H1 (cell line): ENCODE data around the gene RGP1. TPM values are rescaled to one million over a fixed set of nuclear protein-coding genes. Genes with fewer than 3 reads are reported as not detected.

Experiments
- CTCF ChIA-PET: fragments of 300-600 bp; sonication (Branson Sonifier 250); formaldehyde crosslinking; loops from one replicate; lab custom pipeline; 2021; ENCODE audit not compliant: partially characterized antibody; lab: Charles Lee
- POLR2A ChIA-PET: fragments of 300-600 bp; sonication (Branson Sonifier 250); formaldehyde crosslinking; loops from one replicate; lab custom pipeline; 2021; ENCODE audit warnings: inconsistent platforms; ENCODE audit not compliant: partially characterized antibody; lab: Charles Lee
- DNase-seq, 2 experiments: peaks; one replicate each; pipeline versions ENCODE4 v3.0.0 to v3.0.0-alpha.2; 2010 to 2022; ENCODE audit warnings: low spot score in 2 of 2, low read depth in 1 of 2, mixed read lengths in 1 of 2
- FAIRE-seq: peaks from 2 replicates; lab custom pipeline; 2011; peaks lifted over from hg19 to GRCh38; lab: Jason Lieb, UNC
- H2AFZ ChIP-seq: 2 replicates; pipeline ENCODE4 v1.8.1; 2012; ENCODE audit warnings: low read length, inconsistent platforms
- H2AK5ac ChIP-seq: 2 replicates; pipeline ENCODE4 v1.6.1; 2013; ENCODE audit warnings: low read depth, low read length
- H2BK120ac ChIP-seq: replicated peaks from 2 replicates; pipeline ENCODE3; 2013; ENCODE audit warnings: low read depth, low read length, inconsistent platforms
- H2BK12ac ChIP-seq: 2 replicates; pipeline ENCODE4 v1.6.1; 2013; ENCODE audit warnings: low read depth, low read length
- H2BK15ac ChIP-seq: 2 replicates; pipeline ENCODE4 v1.6.1; 2013; ENCODE audit warnings: low read length
- H2BK20ac ChIP-seq: 2 replicates; pipeline ENCODE4 v1.6.1; 2013; ENCODE audit warnings: low read length
- H2BK5ac ChIP-seq: 2 replicates; pipeline ENCODE4 v1.6.1; 2013; ENCODE audit warnings: low read depth, low read length
- H3K14ac ChIP-seq: 2 replicates; pipeline ENCODE4 v1.6.1; 2013; ENCODE audit warnings: inconsistent platforms; ENCODE audit not compliant: insufficient read length
- H3K18ac ChIP-seq: 2 replicates; pipeline ENCODE4 v1.6.1; 2013; ENCODE audit warnings: low read length; ENCODE audit errors: extremely low read depth
- H3K23ac ChIP-seq: 2 replicates; pipeline ENCODE4 v1.6.1; 2013; ENCODE audit warnings: inconsistent platforms; ENCODE audit not compliant: insufficient read length
- H3K23me2 ChIP-seq: 2 replicates; pipeline ENCODE4 v1.6.1; 2013; ENCODE audit warnings: low read depth, low read length
- H3K27ac ChIP-seq: 2 replicates; pipeline ENCODE4 v1.6.1; 2011; ENCODE audit warnings: low read depth, low read length, inconsistent platforms
- H3K27me3 ChIP-seq, 4 experiments: replicated peaks in 1 of 4; 1 replicate in 1 of 4; 2 replicates in 3 of 4; pipeline versions ENCODE4 v1.6.1 to v1.8.1; 2011 to 2013; ENCODE audit warnings: low read length in 3 of 4, mild to moderate bottlenecking in 3 of 4, inconsistent platforms in 2 of 4, mixed read lengths in 2 of 4, moderate library complexity in 1 of 4; ENCODE audit not compliant: control insufficient read depth in 3 of 4, insufficient read depth in 3 of 4; ENCODE audit errors: extremely low read depth in 1 of 4
- H3K36me3 ChIP-seq, 4 experiments: 2 replicates each; pipeline versions ENCODE4 v1.6.1 to v1.8.1; 2011 to 2013; ENCODE audit warnings: mild to moderate bottlenecking in 4 of 4, low read length in 3 of 4, moderate library complexity in 2 of 4, control low read depth in 1 of 4, inconsistent platforms in 1 of 4; ENCODE audit not compliant: insufficient read depth in 4 of 4, control insufficient read depth in 2 of 4
- H3K4ac ChIP-seq: replicated peaks from 2 replicates; pipeline ENCODE3; 2013; ENCODE audit warnings: low read length, low read depth, mixed read lengths, inconsistent platforms; ENCODE audit not compliant: insufficient read length
- H3K4me1 ChIP-seq, 4 experiments: replicated peaks in 1 of 4; 1 replicate in 1 of 4; 2 replicates in 3 of 4; pipeline versions ENCODE4 v1.6.1 to v1.8.1; 2011 to 2013; ENCODE audit warnings: low read length in 3 of 4, inconsistent platforms in 2 of 4, mixed read lengths in 1 of 4; ENCODE audit not compliant: insufficient read depth in 4 of 4, control insufficient read depth in 3 of 4
- H3K4me2 ChIP-seq, 2 experiments: 2 replicates each; pipeline versions ENCODE4 v1.6.1 to v1.8.1; 2011 to 2013; ENCODE audit warnings: low read depth in 2 of 2, low read length in 2 of 2, control low read depth in 1 of 2, inconsistent platforms in 1 of 2, mild to moderate bottlenecking in 1 of 2; ENCODE audit not compliant: insufficient read depth in 1 of 2
- H3K4me3 ChIP-seq, 4 experiments: fragments of 200-600, 300-600 bp in 1 of 4; sonication (generic), shearing (Covaris generic), sonication (Bioruptor Twin) in 1 of 4; 2 replicates each; pipeline versions ENCODE4 v1.5.1 to v1.8.1; 2011 to 2016; ENCODE audit warnings: low read length in 4 of 4, low read depth in 3 of 4, control low read depth in 2 of 4, inconsistent platforms in 2 of 4, mild to moderate bottlenecking in 2 of 4, mixed read lengths in 1 of 4, moderate library complexity in 1 of 4; ENCODE audit not compliant: insufficient read depth in 2 of 4; ENCODE audit errors: extremely low read depth in 1 of 4
- H3K56ac ChIP-seq: replicated peaks from 2 replicates; pipeline ENCODE3; 2013; ENCODE audit warnings: low read depth, mild to moderate bottlenecking, mixed read lengths, low read length, inconsistent platforms; ENCODE audit not compliant: insufficient read length
- H3K79me1 ChIP-seq: 2 replicates; pipeline ENCODE4 v1.6.1; 2013; ENCODE audit warnings: low read depth, low read length, control low read depth
- H3K79me2 ChIP-seq, 2 experiments: 2 replicates each; pipeline versions ENCODE4 v1.6.1 to v1.8.1; 2012 to 2013; ENCODE audit warnings: low read length in 2 of 2, mild to moderate bottlenecking in 2 of 2, inconsistent platforms in 1 of 2; ENCODE audit not compliant: insufficient read depth in 2 of 2, control insufficient read depth in 1 of 2
- H3K9ac ChIP-seq, 4 experiments: replicated peaks in 1 of 4; 1 replicate in 1 of 4; 2 replicates in 3 of 4; pipeline versions ENCODE4 v1.6.1 to v1.8.1; 2011 to 2013; ENCODE audit warnings: low read depth in 3 of 4, low read length in 3 of 4, control low read depth in 2 of 4, mild to moderate bottlenecking in 2 of 4, moderate library complexity in 2 of 4, inconsistent platforms in 1 of 4; ENCODE audit errors: extremely low read depth in 1 of 4
- H3K9me3 ChIP-seq, 2 experiments: 2 replicates each; pipeline versions ENCODE4 v1.6.1 to v1.8.1; 2012 to 2013; ENCODE audit warnings: mild to moderate bottlenecking in 2 of 2, moderate library complexity in 2 of 2, control low read depth in 1 of 2, inconsistent platforms in 1 of 2, low read depth in 1 of 2, low read length in 1 of 2, mixed read lengths in 1 of 2; ENCODE audit not compliant: insufficient read depth in 2 of 2
- H4K20me1 ChIP-seq, 2 experiments: replicated peaks in 1 of 2; 2 replicates each; pipeline versions ENCODE3 to v1.8.1; 2011 to 2013; ENCODE audit warnings: inconsistent platforms in 2 of 2, low read length in 2 of 2, mild to moderate bottlenecking in 1 of 2; ENCODE audit not compliant: insufficient read depth in 2 of 2, control insufficient read depth in 1 of 2
- H4K5ac ChIP-seq: 2 replicates; pipeline ENCODE4 v1.6.1; 2013; ENCODE audit warnings: low read length, low read depth, mixed read lengths, inconsistent platforms; ENCODE audit not compliant: insufficient read length
- H4K8ac ChIP-seq: 2 replicates; pipeline ENCODE4 v1.8.0; 2013; ENCODE audit warnings: mild to moderate bottlenecking, moderate library complexity, low read length, inconsistent platforms; ENCODE audit not compliant: insufficient read depth; ENCODE audit errors: extremely low read depth
- H4K91ac ChIP-seq: replicated peaks from 2 replicates; pipeline ENCODE3; 2013; ENCODE audit warnings: low read length, mixed read lengths, inconsistent platforms; ENCODE audit not compliant: insufficient read length
- POLR2AphosphoS5 ChIP-seq: IDR thresholded peaks from 2 replicates; pipeline ENCODE4 v1.6.1; 2011; ENCODE audit warnings: low read depth, low read length
- WGBS, 2 experiments: shearing (Covaris generic) in 1 of 2; methylation state at CpG; one replicate each; pipeline versions ENCODE4 v1.1.6 to v1.1.7; 2013 to 2015; ENCODE audit warnings: low lambda C conversion rate in 2 of 2, mixed read lengths in 2 of 2, inconsistent platforms in 1 of 2, low coverage in 1 of 2, missing lambda C conversion rate in 1 of 2; ENCODE audit not compliant: insufficient replicate concordance in 2 of 2, insufficient coverage in 1 of 2, insufficient read length in 1 of 2; ENCODE audit errors: extremely low coverage in 1 of 2, missing lambda C conversion rate in 1 of 2; 5-methylcytosine and 5-hydroxymethylcytosine counted together
- polyA plus RNA-seq, 7 experiments: library from polyadenylated mRNA; depleted of rRNA in 3 of 7; stranded (reverse) in 5 of 7; unstranded in 2 of 7; fragments of >200 nt in 5 of 7; fragments of 200-250 nt in 2 of 7; gene quantifications; 1 replicate in 5 of 7; 2 replicates in 1 of 7; 4 replicates in 1 of 7; pipeline versions ENCODE4 v1.2.1 to v1.2.3, GENCODE V29; 2011 to 2013; ENCODE audit warnings: missing spikeins in 2 of 7, mixed read lengths in 2 of 7
- total RNA-seq: library from RNA; stranded (reverse); fragmentation: NEBNext Ultra II Directional; extraction: Animal tissue kit (Norgen Biotek cat#: 25700); gene quantifications from 2 replicates; pipeline ENCODE4 v1.2.1, GENCODE V29; 2021

The RGP1 gene
- total and polyA plus RNA-seq, 2 of the 8 experiments (the other 6 are each of a cell fraction or from before 2014, with no cell fraction given) = 11.8 to 22.7 TPM

- H3K23ac ChIP-seq = no peak overlapping the region
- CTCF ChIA-PET = interaction anchor here (0.6 to 4.0 kb wide), 52 partner anchors 9 to 233 kb away, joined by 3 to 67 read pairs (median 5); partner anchors contain the start of genes FAM221B, HINT2, MSMP and SPAG8
- no peak for TF ChIP-seq POLR2AphosphoS5
- H3K14ac ChIP-seq = no peak overlapping the region
- no peak overlapping the region for H2BK12ac ChIP-seq
- no peak overlapping the region for H3K4ac ChIP-seq
- H2BK5ac ChIP-seq = no peak overlapping the region
- H3K4me2 ChIP-seq = no peak overlapping the region; a peak in 1 of 4 replicates
- H4K91ac ChIP-seq = no peak overlapping the region
- POLR2A ChIA-PET = interaction anchor here (0.6 to 3.9 kb wide), 12 partner anchors 9 to 98 kb away, joined by 3 to 38 read pairs (median 4); partner anchors contain the start of genes CREB3, FAM221B, HINT2 and SPAG8
- DNase-seq (no peak), FAIRE-seq (no peak)
- no peaks in the 10 kb centered on the region for H3K36me3 ChIP-seq
- peak overlapping the region; percentile 46; the same call in 1 of the 2 replicates for H2AFZ ChIP-seq
- H4K8ac ChIP-seq = no peak overlapping the region
- H2AK5ac ChIP-seq = no peak overlapping the region
- peak overlapping the region in 1 of 4 experiments; percentile 56; a peak in 1 of 8 replicates for H3K4me3 ChIP-seq
- H3K9ac ChIP-seq = no peak overlapping the region
- 57% methylated on average over 4 of the region's 4 CpGs; no CpG with 5 or more reads in 1 of the 2 experiments for WGBS, 2 experiments
- H3K18ac ChIP-seq = no peak overlapping the region
- no peak overlapping the region for H3K27ac ChIP-seq
- H2BK20ac ChIP-seq = no peak overlapping the region
- H3K79me2 ChIP-seq = no peaks in the 10 kb centered on the region
- peaks cover 5 to 13% (median 7%) of the 10 kb centered on the region in 4 experiments; a peak in 6 of 7 replicates for H3K4me1 ChIP-seq
- no peaks in the 10 kb centered on the region for H3K79me1 ChIP-seq
- H3K9me3 ChIP-seq = no peaks in the 10 kb centered on the region
- no peak overlapping the region for H4K5ac ChIP-seq
- H3K27me3 ChIP-seq = peaks cover 0 to 10% (median 0%) of the 10 kb centered on the region in 4 experiments; a peak in 4 of 7 replicates
- no peaks in the 10 kb centered on the region for H4K20me1 ChIP-seq
- no peak overlapping the region for H2BK120ac ChIP-seq
- H3K23me2 ChIP-seq = peaks cover 5% of the 10 kb centered on the region; the same call in 1 of the 2 replicates
- no peak overlapping the region for H3K56ac ChIP-seq
- H2BK15ac ChIP-seq = no peak overlapping the region
These were observed 40.9 kb downstream of the RGP1 start for GRCh38 chr9:35790025-35790384.
